HepG2 (cell line): ENCODE measurements around the gene ANTXR1. TPM values are rescaled to one million over a fixed set of nuclear protein-coding genes. Genes with fewer than 3 reads are reported as not detected.

Experiments
- ATRX ChIP-seq: sonication (generic); formaldehyde crosslinking; IDR thresholded peaks from 2 replicates; pipeline ENCODE4 v1.4.0; 2020; ENCODE audit warnings: missing genetic modification reagents, borderline replicate concordance
- MXD4 ChIP-seq: IDR thresholded peaks from 2 replicates; pipeline ENCODE4 v1.6.1; 2016; ENCODE audit warnings: mild to moderate bottlenecking, missing biosample characterization, missing genetic modification reagents
- MXI1 ChIP-seq: IDR thresholded peaks from 3 replicates; pipeline ENCODE4 v1.6.1; 2012; ENCODE audit warnings: low read depth, low read length, inconsistent platforms, borderline replicate concordance
- MYNN ChIP-seq: sonication (generic); formaldehyde crosslinking; IDR thresholded peaks from 2 replicates; pipeline ENCODE4 v1.4.0; 2020; ENCODE audit warnings: mild to moderate bottlenecking, low read depth, missing genetic modification reagents
- NAIF1 ChIP-seq: sonication (generic); formaldehyde crosslinking; IDR thresholded peaks from 2 replicates; pipeline ENCODE4 v1.5.0; 2020; ENCODE audit warnings: mild to moderate bottlenecking, missing genetic modification reagents, borderline replicate concordance
- NR2C2 ChIP-seq: sonication (generic); formaldehyde crosslinking; IDR thresholded peaks from 2 replicates; pipeline ENCODE4 v1.4.0; 2020; ENCODE audit warnings: missing genetic modification reagents, mild to moderate bottlenecking, moderate library complexity, borderline replicate concordance
- PAX8 ChIP-seq: sonication (generic); formaldehyde crosslinking; IDR thresholded peaks from 2 replicates; pipeline ENCODE4 v1.8.0; 2022; ENCODE audit warnings: mild to moderate bottlenecking, missing genetic modification reagents, borderline replicate concordance
- RARA ChIP-seq: IDR thresholded peaks from 2 replicates; pipeline ENCODE4 v1.6.1; 2016; ENCODE audit warnings: missing genetic modification reagents, missing compliant biosample characterization
- RARG ChIP-seq: sonication (generic); formaldehyde crosslinking; IDR thresholded peaks from 2 replicates; pipeline ENCODE4 v1.4.0; 2020; ENCODE audit warnings: low read depth, mild to moderate bottlenecking, missing genetic modification reagents
- TEAD2 ChIP-seq: sonication (generic); formaldehyde crosslinking; IDR thresholded peaks from 2 replicates; pipeline ENCODE4 v1.9.0; 2021; ENCODE audit warnings: missing genetic modification reagents
- ZBTB46 ChIP-seq: sonication (generic); formaldehyde crosslinking; IDR thresholded peaks from 2 replicates; pipeline ENCODE4 v1.4.0; 2020; ENCODE audit warnings: mild to moderate bottlenecking, missing genetic modification reagents, borderline replicate concordance
- ZC3H4 ChIP-seq: sonication (generic); formaldehyde crosslinking; IDR thresholded peaks from 2 replicates; pipeline ENCODE4 v1.4.0; 2020; ENCODE audit warnings: missing genetic modification reagents, borderline replicate concordance
- ZKSCAN1 ChIP-seq: fragments of 150-350 bp; IDR thresholded peaks from 2 replicates; pipeline ENCODE4 v1.6.1; 2014; ENCODE audit warnings: low read length
- ZMYM3 ChIP-seq: sonication (generic); formaldehyde crosslinking; IDR thresholded peaks from 2 replicates; pipeline ENCODE4 v1.5.1; 2020; ENCODE audit warnings: mild to moderate bottlenecking, missing genetic modification reagents
- ZNF343 ChIP-seq: sonication (generic); formaldehyde crosslinking; IDR thresholded peaks from 2 replicates; pipeline ENCODE4 v1.4.0; 2020; ENCODE audit warnings: mild to moderate bottlenecking, missing genetic modification reagents
- ZNF781 ChIP-seq: sonication (generic); formaldehyde crosslinking; IDR thresholded peaks from 2 replicates; pipeline ENCODE4 v1.5.1; 2020; ENCODE audit warnings: borderline replicate concordance, mild to moderate bottlenecking, missing genetic modification reagents; ENCODE audit errors: not compliant biosample characterization
- ZNF784 ChIP-seq: sonication (generic); formaldehyde crosslinking; IDR thresholded peaks from 2 replicates; pipeline ENCODE4 v1.5.1; 2020; ENCODE audit warnings: missing genetic modification reagents, mild to moderate bottlenecking, borderline replicate concordance
- polyA plus RNA-seq, 8 experiments: library from polyadenylated mRNA; depleted of rRNA in 3 of 8; stranded (reverse) in 7 of 8; unstranded in 1 of 8; fragments of >200 nt; fragmentation: Illumina TruSeq in 4 of 8; extraction: Trizol in 4 of 8; gene quantifications; 2 replicates each; pipeline versions ENCODE4 v1.2.1 to v1.2.3, GENCODE V29; 2011 to 2016; ENCODE audit warnings: low read depth in 4 of 8, missing spikeins in 1 of 8, mixed read lengths in 1 of 8; ENCODE audit not compliant: insufficient read depth in 1 of 8
- total RNA-seq, 5 experiments: library from RNA; depleted of rRNA; stranded (reverse); fragments of >200 nt; fragmentation: Illumina TruSeq; extraction: Trizol; gene quantifications; 2 replicates each; pipeline ENCODE4 v1.2.3, GENCODE V29; 2016; ENCODE audit warnings: low read depth in 1 of 5
- TF ChIP-seq, protein P1 (sequence below): sonication (generic); formaldehyde crosslinking; IDR thresholded peaks from 2 replicates; pipeline ENCODE4 v1.8.1; 2023; ENCODE audit warnings: mild to moderate bottlenecking, missing genetic modification reagents, borderline replicate concordance
- TF ChIP-seq, protein P2 (sequence below): sonication (generic); formaldehyde crosslinking; IDR thresholded peaks from 2 replicates; pipeline ENCODE4 v1.5.0; 2020; ENCODE audit warnings: missing genetic modification reagents
- TF ChIP-seq, protein P3 (sequence below): sonication (generic); formaldehyde crosslinking; IDR thresholded peaks from 2 replicates; pipeline ENCODE4 v1.4.0; 2020; ENCODE audit warnings: missing genetic modification reagents
- TF ChIP-seq, protein P4 (sequence below): sonication (generic); formaldehyde crosslinking; IDR thresholded peaks from 2 replicates; pipeline ENCODE4 v1.4.0; 2020; ENCODE audit warnings: mild to moderate bottlenecking, missing genetic modification reagents

Gene ANTXR1
- total and polyA plus RNA-seq, 2 of the 13 experiments (the other 11 are each of a cell fraction or from before 2014, with no cell fraction given): 4.5 to 12.7 TPM

DNA sequence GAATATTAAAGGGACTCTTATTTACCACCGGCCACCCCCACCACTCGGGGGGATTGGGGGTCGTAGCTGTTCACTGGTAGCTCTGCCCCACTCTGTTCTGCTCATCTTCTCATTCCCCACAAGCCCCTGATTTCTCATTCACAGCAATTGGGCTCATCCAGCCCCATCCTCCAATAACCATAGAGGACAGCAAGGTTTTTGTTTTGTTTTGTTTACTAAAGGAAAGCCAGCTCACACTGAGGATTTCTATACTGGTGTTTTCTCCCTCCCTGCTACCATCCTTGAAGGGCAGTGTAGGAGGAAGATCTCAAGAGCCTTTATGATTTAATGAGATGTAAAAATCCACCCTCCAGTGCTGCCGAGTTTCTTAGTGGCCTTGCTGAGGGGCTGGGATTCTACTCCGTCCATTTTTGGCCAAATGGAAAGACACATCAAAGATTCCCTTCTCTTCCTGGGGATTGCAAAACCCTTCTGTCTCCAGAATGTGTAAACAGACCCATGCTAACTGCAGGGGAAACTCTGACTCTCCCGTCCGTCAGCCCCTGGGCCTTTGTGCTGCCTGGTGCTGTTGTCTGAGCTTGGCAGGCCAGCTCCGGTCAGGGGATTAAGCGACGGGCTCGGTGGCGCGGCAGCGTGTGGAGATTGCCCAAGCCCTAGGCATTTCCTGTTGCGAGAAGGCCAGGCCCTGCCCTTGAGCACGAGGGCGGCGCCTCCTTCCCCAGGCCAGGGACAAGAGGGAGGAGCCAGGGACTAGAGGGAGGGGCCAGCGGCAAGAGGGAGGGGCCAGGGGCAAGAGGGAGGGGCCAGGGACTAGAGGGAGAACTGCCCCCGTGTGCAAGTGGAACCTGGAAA is 165.0 kb downstream of the ANTXR1 start (continued):
- TF ChIP-seq ATRX (CRISPR knock-in tag) (no peak), ZNF343 (CRISPR knock-in tag) (peak; percentile 98), RARG (no peak), PAX8 (CRISPR knock-in tag) (no peak), MXD4 (CRISPR knock-in tag) (no peak; the same call in none of the 2 replicates), RARA (peak; percentile 94), ZKSCAN1 (0 out of 2 replicates have a peak, but pooled peaks have one; percentile 57), ZC3H4 (no peak), NR2C2 (CRISPR knock-in tag) (peak; percentile 81; the same call in 1 of the 2 replicates), MXI1 (peak; percentile 90; the same call in 2 of the 3 replicates), NAIF1 (CRISPR knock-in tag) (peak; percentile 61; the same call in 1 of the 2 replicates), MYNN (CRISPR knock-in tag) (peak; percentile 84; the same call in 1 of the 2 replicates), ZBTB46 (CRISPR knock-in tag) (peak; percentile 86; the same call in 1 of the 2 replicates), ZMYM3 (CRISPR knock-in tag) (peak; percentile 99), TEAD2 (no peak), ZNF781 (CRISPR knock-in tag) (peak; percentile 99), ZNF784 (CRISPR knock-in tag) (peak; percentile 96; the same call in 1 of the 2 replicates)
- TF ChIP-seq, protein P1, sequence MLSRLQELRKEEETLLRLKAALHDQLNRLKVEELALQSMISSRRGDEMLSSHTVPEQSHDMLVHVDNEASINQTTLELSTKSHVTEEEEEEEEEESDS (CRISPR knock-in tag): peak; percentile 96; the same call in 1 of the 2 replicates
- TF ChIP-seq, protein P2, sequence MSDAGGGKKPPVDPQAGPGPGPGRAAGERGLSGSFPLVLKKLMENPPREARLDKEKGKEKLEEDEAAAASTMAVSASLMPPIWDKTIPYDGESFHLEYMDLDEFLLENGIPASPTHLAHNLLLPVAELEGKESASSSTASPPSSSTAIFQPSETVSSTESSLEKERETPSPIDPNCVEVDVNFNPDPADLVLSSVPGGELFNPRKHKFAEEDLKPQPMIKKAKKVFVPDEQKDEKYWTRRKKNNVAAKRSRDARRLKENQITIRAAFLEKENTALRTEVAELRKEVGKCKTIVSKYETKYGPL (CRISPR knock-in tag): peak; percentile 69; the same call in 1 of the 2 replicates
- TF ChIP-seq, protein P3, sequence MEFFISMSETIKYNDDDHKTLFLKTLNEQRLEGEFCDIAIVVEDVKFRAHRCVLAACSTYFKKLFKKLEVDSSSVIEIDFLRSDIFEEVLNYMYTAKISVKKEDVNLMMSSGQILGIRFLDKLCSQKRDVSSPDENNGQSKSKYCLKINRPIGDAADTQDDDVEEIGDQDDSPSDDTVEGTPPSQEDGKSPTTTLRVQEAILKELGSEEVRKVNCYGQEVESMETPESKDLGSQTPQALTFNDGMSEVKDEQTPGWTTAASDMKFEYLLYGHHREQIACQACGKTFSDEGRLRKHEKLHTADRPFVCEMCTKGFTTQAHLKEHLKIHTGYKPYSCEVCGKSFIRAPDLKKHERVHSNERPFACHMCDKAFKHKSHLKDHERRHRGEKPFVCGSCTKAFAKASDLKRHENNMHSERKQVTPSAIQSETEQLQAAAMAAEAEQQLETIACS (CRISPR knock-in tag): no peak
- TF ChIP-seq, protein P4, sequence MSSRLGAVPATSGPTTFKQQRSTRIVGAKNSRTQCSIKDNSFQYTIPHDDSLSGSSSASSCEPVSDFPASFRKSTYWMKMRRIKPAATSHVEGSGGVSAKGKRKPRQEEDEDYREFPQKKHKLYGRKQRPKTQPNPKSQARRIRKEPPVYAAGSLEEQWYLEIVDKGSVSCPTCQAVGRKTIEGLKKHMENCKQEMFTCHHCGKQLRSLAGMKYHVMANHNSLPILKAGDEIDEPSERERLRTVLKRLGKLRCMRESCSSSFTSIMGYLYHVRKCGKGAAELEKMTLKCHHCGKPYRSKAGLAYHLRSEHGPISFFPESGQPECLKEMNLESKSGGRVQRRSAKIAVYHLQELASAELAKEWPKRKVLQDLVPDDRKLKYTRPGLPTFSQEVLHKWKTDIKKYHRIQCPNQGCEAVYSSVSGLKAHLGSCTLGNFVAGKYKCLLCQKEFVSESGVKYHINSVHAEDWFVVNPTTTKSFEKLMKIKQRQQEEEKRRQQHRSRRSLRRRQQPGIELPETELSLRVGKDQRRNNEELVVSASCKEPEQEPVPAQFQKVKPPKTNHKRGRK (CRISPR knock-in tag): no peak
